Kidney (tissue), 14 donors: Measurements from ENCODE around the gene RMND5B. TPM values are rescaled to one million over a fixed set of nuclear protein-coding genes. Genes with fewer than 3 reads are reported as not detected.

Experiments
- DNase-seq, 5 donors: peaks; one replicate each; pipeline ENCODE4 v3.0.0-alpha.2; 2013 to 2020
- FAIRE-seq: peaks from 2 replicates; lab custom pipeline; 2012; peaks lifted over from hg19 to GRCh38; lab: Jason Lieb, UNC
- H3K27ac ChIP-seq, 2 donors: one replicate each; pipeline ENCODE4 v1.7.0; 2013; ENCODE audit warnings: low read depth in 2 of 2, low read length in 2 of 2, inconsistent platforms in 1 of 2
- H3K27me3 ChIP-seq: one replicate; pipeline ENCODE4 v1.7.1; 2013; ENCODE audit warnings: low read length, inconsistent platforms; ENCODE audit not compliant: control insufficient read depth, insufficient read depth
- H3K36me3 ChIP-seq, 3 donors: one replicate each; pipeline versions ENCODE4 v1.7.0 to v1.7.1; 2013; ENCODE audit warnings: low read length in 3 of 3, control low read depth in 1 of 3, inconsistent platforms in 1 of 3; ENCODE audit not compliant: insufficient read depth in 3 of 3, control insufficient read depth in 2 of 3
- H3K4me1 ChIP-seq, 3 donors: one replicate each; pipeline versions ENCODE4 v1.7.0 to v1.7.1; 2013; ENCODE audit warnings: low read length in 3 of 3, inconsistent platforms in 1 of 3, low read depth in 1 of 3; ENCODE audit not compliant: control insufficient read depth in 2 of 3, insufficient read depth in 2 of 3
- H3K4me3 ChIP-seq, 3 donors: one replicate each; pipeline versions ENCODE4 v1.7.0 to v1.8.1; 2013; ENCODE audit warnings: low read length in 3 of 3, control low read depth in 1 of 3, inconsistent platforms in 1 of 3
- H3K9ac ChIP-seq, 3 donors: one replicate each; pipeline versions ENCODE4 v1.7.0 to v1.7.1; 2013; ENCODE audit warnings: low read length in 3 of 3, control low read depth in 1 of 3, inconsistent platforms in 1 of 3
- H3K9me3 ChIP-seq, 3 donors: one replicate each; pipeline versions ENCODE4 v1.7.0 to v1.7.1; 2013; ENCODE audit warnings: low read length in 3 of 3, control low read depth in 1 of 3, inconsistent platforms in 1 of 3; ENCODE audit not compliant: control insufficient read depth in 2 of 3, insufficient read depth in 1 of 3
- intact Hi-C: fragments of 100-400 bp; cut with DNase I; formaldehyde crosslinking; loops from one replicate; pipeline ENCODE4 v1.11.1; 2022
- polyA plus RNA-seq: library from polyadenylated mRNA; stranded (reverse); fragments of 350-450 nt; fragmentation: Illumina TruSeq; extraction: RNeasy Lipid Tissue Mini Kit (QIAGEN cat#74804); gene quantifications from one replicate; pipeline ENCODE4 v1.2.3, GENCODE V29; 2014; ENCODE audit warnings: low read depth, low replicate concordance; ENCODE audit not compliant: insufficient read depth
- total RNA-seq: library from RNA; stranded (reverse); fragmentation: NEBNext Ultra II Directional; extraction: Animal tissue kit (Norgen Biotek cat#: 25700); gene quantifications from one replicate; pipeline ENCODE4 v1.2.1, GENCODE V29; 2021
- TF ChIP-seq, protein P1 (sequence below): IDR thresholded peaks from 3 replicates; pipeline ENCODE4 v1.5.1; 2012; ENCODE audit warnings: mild to moderate bottlenecking, moderate library complexity, borderline replicate concordance; ENCODE audit not compliant: insufficient read depth; ENCODE audit errors: extremely low read depth
- donor health status: control.
- donor health status: control.
- donor health status: control.
- donor health status: control.
- donor health status: control.
- donor health status: DM: yes; HTN: yes; CAD: no.
- donor health status: Normal renal cell carcinoma (clear cell type).

RMND5B gene
- total and polyA plus RNA-seq, 2 donors from 2014 or later: 36.6 to 45.3 TPM

DNA sequence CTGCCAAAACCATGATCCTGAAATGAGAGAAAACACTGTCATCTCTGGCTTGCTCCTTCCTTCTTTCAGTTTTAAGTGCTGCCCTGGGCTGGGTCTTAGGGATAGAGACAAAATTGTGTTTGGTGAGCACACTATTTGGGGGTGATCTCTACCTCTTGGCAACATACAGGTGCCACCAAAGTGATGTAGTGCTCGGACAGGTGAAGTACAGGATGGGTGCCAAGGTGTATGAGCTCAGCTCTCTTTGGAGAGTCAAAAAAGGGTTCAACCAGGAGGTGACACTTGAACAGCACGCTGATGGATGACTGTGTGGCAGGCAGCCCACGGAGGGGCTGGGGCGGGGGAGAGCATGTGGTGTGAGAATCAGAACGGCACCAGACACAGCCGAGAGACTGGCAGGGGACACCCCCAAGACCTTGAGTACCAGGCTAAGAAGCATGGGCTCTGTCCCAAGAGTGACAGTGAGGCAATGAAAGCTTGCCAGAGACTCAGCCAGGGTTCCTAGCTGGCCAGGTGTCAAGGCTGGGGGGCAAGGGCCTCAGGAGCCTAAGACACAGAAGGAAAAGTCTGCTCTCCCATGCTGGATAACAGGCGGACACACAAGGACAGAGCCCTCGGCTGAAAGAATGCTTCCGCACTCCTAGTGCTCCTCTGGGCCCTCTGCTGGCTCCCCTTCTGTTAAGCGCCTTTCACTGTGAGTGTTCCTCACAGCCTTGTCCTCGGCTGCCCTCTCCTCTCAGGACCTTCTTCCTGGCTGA is 20.3 kb downstream of the RMND5B start:
- no peaks in the 10 kb centered on the region for H3K27me3 ChIP-seq
- peaks cover 0 to 8% (median 5%) of the 10 kb centered on the region in 3 donors for H3K4me1 ChIP-seq
- intact Hi-C loops: no loop called here
- H3K27ac ChIP-seq: no peak overlapping the region
- no peak for FAIRE-seq
- no peak overlapping the region for H3K9ac ChIP-seq
- H3K9me3 ChIP-seq: no peaks in the 10 kb centered on the region
- H3K36me3 ChIP-seq: peaks cover 9 to 44% (median 33%) of the 10 kb centered on the region in 3 donors
- no peak overlapping the region for H3K4me3 ChIP-seq
- DNase-seq: no peak
- TF ChIP-seq, protein P1, sequence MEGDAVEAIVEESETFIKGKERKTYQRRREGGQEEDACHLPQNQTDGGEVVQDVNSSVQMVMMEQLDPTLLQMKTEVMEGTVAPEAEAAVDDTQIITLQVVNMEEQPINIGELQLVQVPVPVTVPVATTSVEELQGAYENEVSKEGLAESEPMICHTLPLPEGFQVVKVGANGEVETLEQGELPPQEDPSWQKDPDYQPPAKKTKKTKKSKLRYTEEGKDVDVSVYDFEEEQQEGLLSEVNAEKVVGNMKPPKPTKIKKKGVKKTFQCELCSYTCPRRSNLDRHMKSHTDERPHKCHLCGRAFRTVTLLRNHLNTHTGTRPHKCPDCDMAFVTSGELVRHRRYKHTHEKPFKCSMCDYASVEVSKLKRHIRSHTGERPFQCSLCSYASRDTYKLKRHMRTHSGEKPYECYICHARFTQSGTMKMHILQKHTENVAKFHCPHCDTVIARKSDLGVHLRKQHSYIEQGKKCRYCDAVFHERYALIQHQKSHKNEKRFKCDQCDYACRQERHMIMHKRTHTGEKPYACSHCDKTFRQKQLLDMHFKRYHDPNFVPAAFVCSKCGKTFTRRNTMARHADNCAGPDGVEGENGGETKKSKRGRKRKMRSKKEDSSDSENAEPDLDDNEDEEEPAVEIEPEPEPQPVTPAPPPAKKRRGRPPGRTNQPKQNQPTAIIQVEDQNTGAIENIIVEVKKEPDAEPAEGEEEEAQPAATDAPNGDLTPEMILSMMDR: no peak

DNA sequence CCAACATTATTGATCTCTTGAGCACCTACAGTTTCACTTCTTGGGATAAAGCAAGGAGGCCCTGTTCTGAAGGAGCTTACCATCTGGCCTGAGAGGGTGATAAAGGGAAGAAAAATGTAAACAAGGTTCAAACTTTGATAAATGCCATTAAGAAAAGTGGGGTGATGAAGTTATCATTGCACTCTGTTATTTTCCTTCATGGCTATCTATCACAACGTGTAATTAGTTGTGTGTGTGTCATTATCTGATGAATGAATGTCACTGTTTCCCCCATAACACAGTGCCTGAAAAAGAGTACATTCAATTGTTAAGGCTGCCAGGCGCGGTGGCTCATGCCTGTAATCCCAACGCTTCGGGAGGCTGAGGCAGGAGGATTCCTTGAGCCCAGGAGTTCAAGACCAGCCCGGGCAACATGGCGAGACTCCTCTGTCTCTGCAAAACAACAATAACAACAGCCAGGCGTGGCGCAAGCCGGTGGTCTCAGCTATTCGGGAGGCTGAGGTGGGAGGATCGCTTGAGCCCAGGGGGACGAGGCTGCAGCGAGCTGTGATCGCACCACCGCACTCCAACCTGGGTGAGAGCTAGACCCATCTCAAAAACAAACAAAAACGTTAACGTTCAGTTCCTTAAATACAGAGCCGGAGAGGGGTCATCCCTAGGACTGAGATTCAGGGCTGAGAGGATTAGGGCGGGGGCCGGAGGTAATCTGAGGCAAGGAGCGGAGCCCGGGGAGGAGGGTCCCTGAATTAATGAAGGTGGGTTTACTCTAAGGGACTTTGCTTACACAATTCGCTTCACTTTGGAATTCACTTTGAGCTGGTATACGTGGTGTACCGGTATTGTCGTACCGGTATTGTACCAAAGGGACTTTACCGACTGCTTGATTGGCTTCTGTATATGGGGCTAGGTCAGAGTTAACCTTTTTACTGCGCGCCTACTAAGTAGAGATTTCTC is 22.0 kb downstream of the RMND5B start:
- Histone ChIP-seq H3K9ac (peak overlapping the region; percentile 61 to 80 (median 63)), H3K27ac (no peak overlapping the region), H3K9me3 (no peaks in the 10 kb centered on the region), H3K27me3 (no peaks in the 10 kb centered on the region), H3K4me1 (peaks cover 0 to 8% (median 5%) of the 10 kb centered on the region in 3 donors), H3K4me3 (peak overlapping the region; percentile 75 to 88 (median 83)), H3K36me3 (peaks cover 2 to 30% (median 17%) of the 10 kb centered on the region in 3 donors)
- TF ChIP-seq, protein P1: no peak
- DNase-seq (no peak), FAIRE-seq (no peak)
- intact Hi-C loops: no loop called here

DNA sequence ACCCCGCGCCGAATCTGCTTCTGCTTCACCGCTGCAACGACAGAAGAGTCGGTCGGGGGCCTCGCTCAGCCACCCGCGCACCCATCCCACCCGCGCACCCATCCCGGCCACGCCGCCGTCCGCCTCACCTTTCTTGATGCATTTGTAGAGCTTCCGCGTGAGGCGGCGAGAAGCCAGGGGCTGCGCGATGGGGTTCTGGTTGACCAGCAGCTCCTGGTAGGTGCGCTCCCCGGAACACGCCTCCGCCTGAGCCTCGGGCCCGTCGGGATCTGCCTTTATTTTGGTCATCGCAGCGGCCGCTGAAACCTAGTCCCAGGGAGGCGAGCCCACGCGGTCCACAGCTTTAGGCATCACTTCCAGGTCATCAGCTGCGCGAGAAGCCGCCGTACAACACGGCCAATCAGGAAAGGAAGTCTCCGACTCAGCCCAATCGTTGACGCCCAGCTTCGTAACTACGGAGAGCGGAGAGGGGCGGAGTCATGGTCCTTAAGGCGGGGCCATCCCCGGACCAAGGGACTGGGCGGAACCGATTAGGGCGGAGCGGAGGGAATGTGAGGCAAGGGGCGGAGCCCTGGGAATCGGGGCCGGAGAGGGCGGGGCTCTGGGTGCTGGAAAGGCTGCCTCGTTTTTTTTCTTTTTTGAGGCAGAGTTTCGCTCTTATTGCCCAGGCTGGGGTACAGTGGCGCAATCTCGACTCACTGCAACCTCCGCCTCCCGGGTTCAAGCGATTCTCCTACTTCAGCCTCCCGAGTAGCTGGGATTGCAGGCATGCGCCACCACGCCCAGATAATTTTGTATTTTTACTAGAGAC is 22.9 kb downstream of the RMND5B start, which contains the start of gene NHP2:
NHP2 (minus strand) TSS at position 356 of the 811 bp plus-strand sequence; CDS start at position 288, 68 bp downstream.
- H3K9ac ChIP-seq: peak within 1 kb of the TSS; percentile 61 to 80 (median 63)
- peak within 1 kb of the TSS in 1 of 2 donors; percentile 32 for H3K27ac ChIP-seq
- intact Hi-C loops: no loop called here
- H3K4me3 ChIP-seq: peak within 1 kb of the TSS; percentile 75 to 88 (median 83)
- peaks cover 0 to 8% (median 5%) of the 10 kb centered on the region in 3 donors for H3K4me1 ChIP-seq
- peaks cover 0 to 21% (median 13%) of the 10 kb centered on the region in 3 donors for H3K36me3 ChIP-seq
- TF ChIP-seq, protein P1: no peak
- DNase-seq (peak; percentile 99), FAIRE-seq (peak; percentile 99)
- H3K9me3 ChIP-seq: no peaks in the 10 kb centered on the region
- H3K27me3 ChIP-seq: no peaks in the 10 kb centered on the region
